GM19397 (cell line): ENCODE data around the gene ATG13.

Experiments
- ATAC-seq: cut with Tn5 transposase; IDR thresholded peaks from one replicate; pipeline ENCODE4 v1.9.1; 2021; ENCODE audit warnings: mild to moderate bottlenecking, moderate library complexity; ENCODE audit not compliant: unreplicated experiment

Gene ATG13

GRCh38 chr11:46674463-46675287, 57.3 kb downstream of the ATG13 start:
- ATAC-seq = no peak

- no peak for ATAC-seq
Measured at GRCh38 chr11:46675288-46675851, 58.0 kb downstream of the ATG13 start.

GRCh38 chr11:46675949-46676348, 58.6 kb downstream of the ATG13 start:
- ATAC-seq = no peak

DNA sequence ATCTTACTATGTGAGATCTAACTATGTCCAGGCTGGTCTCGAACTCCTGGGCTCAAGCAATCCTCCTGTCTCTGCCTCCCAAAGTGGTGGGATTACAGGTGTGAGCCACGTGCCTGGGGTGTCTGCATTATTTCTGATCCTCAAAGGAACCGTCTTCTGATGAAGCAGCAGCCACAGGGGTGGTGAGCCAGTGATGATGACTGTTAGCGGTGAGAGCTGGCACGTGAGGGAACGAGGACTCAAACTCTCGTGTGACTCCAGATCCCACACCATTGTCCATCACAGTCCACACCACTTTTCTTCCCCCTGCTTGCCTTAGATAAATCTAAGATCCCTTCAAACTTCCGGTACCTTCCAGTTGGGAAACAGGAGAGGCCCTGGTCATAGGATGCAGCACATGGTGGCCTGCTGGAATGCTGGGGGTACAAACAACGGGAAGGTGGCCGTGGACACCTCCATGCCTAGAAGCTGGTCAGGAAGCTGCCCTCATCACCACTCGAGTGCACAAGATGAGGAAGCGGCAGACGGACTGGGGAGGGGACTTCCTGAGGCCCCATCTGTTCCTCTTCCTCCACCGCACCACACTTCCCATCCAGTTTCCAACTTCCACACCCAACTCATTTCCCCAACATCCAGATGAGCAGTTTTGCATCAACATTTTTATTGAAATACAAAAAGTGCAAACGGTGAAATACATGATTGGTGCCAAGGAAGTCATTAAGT, 59.2 kb downstream of the ATG13 start:
- ATAC-seq = no peak

- no peak for ATAC-seq
Measured at GRCh38 chr11:46677169-46677568, 59.8 kb downstream of the ATG13 start.

- ATAC-seq = no peak
Measured at GRCh38 chr11:46677991-46678740, 60.8 kb downstream of the ATG13 start.

DNA sequence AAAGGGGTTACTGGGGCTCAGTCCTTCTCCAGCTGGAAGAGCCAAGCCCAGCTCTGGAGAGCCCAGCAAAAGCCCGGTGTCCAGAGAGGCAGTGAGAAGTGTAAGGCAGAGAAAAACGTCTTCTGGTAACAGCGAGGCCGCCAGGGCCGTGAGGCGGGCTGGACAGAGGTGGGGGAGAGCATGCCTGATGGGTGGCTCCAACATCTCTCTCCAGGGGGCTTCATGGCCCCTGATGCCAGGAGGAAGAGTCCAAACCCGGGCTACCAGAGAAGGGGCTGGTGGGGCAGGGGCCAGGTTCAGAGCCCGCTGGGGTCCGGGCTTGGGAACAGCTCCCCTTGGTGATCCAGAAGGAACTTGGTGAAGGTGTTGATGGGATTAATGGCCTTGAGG, 61.4 kb downstream of the ATG13 start:
- ATAC-seq = no peak

GRCh38 chr11:46679241-46680163, 62.1 kb downstream of the ATG13 start:
- ATAC-seq = no peak

- ATAC-seq = no peak
Measured at GRCh38 chr11:46680164-46680760, 62.9 kb downstream of the ATG13 start.

DNA sequence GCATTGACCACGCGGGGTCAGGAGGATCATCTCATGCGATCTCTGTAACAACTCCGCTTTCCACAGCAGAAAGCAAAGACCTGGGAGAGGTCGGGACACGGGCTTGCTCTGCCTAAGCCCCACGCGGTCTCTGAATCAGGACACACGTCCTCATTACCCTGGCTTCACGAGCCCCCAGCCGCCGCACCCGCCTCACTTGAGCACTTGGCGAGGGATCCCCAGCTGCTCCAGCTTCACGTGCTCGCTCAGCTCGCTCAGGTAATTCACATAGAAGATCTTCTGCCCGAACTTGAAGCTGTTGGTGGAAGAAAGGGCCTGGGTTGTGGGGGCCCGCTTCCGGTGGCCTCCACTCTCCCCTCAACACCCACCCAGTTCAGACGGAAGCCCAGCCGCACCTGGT, 63.5 kb downstream of the ATG13 start:
- no peak for ATAC-seq

DNA sequence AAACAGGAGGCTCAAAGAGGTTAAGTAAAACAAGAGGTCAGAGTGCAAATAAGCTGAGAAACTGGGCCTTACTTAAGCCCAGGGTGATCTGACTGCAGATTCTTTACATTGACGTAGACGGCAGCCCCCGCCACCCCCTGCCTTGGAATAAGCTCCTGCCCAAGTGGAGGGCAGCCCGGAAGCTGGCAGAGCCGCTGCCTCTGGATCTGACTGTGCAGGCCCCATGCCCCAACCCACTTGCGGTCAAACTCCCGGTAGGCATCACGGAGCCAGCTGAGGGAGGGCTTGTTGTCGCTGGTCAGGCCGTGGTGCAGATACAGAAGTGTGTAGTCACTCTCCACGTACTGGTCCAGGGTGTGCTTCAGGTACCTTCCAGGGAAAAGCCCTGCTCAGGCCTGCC, 64.5 kb downstream of the ATG13 start:
- no peak for ATAC-seq

- no peak for ATAC-seq
Measured at GRCh38 chr11:46682773-46683752, 65.7 kb downstream of the ATG13 start.

- ATAC-seq = no peak
Measured at GRCh38 chr11:46684367-46684766, 67.0 kb downstream of the ATG13 start.

DNA sequence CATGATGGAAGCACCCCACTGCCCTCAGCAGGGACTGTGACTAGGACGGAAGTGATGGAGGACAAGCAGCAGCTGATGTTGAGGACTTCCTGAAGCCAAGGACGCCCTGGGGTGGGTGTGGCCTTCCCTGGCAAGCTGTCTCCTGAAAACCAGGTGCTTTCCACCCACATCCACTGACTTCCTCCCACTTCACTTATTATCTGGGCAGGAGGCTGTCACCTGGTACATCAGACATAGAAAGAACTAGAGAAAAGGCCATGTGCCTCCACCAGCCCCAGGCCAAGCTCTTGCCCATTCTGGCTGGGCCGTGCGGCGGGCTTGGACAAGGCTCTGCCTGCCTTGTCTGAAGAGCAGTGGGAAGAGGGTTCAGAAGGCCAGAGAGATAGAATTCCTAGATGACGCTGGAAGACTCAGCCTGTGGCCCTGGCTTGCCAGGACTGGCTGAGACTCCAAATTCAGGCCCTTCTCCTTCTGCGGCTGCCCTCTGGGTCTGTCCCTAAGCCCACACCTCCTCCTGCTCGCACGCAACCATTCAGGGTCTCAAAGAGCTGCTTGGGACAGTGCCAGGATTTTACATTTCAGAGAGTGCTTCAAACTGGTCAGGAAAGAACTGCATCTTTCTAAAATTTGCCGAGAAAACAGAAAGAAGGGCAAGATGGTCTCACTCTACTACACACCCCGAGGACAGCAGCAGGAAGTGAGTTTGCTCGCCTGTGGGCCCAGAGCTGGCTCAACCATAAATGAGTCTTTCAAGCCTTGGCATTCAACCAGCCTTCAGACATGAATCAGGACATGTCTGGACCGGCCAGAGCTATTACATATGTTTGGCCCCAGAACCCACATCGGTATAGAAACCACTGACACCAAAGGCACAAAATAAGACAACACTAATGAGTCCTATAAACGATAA, 69.8 kb downstream of the ATG13 start:
- ATAC-seq = no peak

DNA sequence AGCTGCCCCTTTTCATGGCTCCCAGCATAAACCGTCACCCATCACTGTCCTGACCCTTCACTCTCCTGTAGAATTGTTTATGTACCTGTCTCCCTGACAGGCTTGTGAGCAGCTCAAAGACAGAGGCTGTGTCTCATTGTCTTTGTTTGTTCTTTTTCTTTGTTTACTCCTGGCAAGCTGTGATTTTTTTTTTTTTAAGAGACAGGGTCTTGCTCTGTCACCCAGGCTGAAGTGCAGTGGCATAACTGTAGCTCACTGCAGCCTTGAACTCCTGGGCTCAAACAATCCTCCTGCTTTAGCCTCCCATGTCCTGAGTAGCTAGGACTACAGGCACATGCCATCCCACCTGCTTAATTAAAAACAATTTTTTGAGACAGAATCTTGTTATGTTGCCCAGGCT, 73.3 kb downstream of the ATG13 start:
- ATAC-seq = no peak

GRCh38 chr11:46692450-46692849, 75.1 kb downstream of the ATG13 start:
- no peak for ATAC-seq

GRCh38 chr11:46693597-46694012, 76.3 kb downstream of the ATG13 start:
- no peak for ATAC-seq

DNA sequence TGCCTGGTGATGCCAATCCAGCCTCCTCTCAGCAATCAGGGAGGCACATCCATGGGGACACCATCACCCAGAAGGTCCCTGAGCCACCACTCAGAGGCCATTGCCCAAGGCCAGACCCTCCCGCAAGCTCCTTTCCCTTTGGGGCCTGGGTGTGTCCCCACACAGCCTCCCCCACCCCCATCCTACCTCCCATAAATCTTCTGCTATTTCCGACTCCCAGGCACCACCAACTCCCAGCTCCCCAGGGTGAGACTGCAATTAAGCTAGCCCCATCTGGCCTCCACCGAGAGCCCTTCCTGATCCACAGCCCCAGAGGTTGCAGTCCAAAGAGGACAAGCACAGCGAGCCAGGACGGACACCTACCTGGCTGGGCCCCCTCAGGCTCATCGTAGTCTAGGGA, 76.7 kb downstream of the ATG13 start:
- ATAC-seq = no peak
